Measurements from ENCODE around the gene LNX2. TPM values are rescaled to one million over a fixed set of nuclear protein-coding genes. Genes with fewer than 3 reads are reported as not detected.

Gene LNX2
- polyA plus RNA-seq, 10 donors = 4.6 to 7.5 (median 5.4) TPM

GRCh38 chr13:27505792-27506191 lies 114.5 kb downstream of the LNX2 start:
- no peak for DNase-seq

GRCh38 chr13:27504868-27505194 lies 115.5 kb downstream of the LNX2 start:
- DNase-seq = no peak

GRCh38 chr13:27504128-27504867 lies 116.0 kb downstream of the LNX2 start:
- no peak for DNase-seq

- DNase-seq = no peak
These were observed 119.4 kb downstream of the LNX2 start for GRCh38 chr13:27500806-27501534.

- DNase-seq = peak in 2 of 3 donors; percentile 25 to 74
These were observed 122.6 kb downstream of the LNX2 start for GRCh38 chr13:27497563-27498230.

- no peak for DNase-seq
These were observed 123.6 kb downstream of the LNX2 start for GRCh38 chr13:27496536-27497273.

GRCh38 chr13:27496006-27496405 lies 124.3 kb downstream of the LNX2 start:
- no peak for DNase-seq

Other genes starting within 250 kb of the LNX2 start
- 100 to 1,000 TPM; 138 to 182 (median 172) TPM for gene GTF3A, start 195.9 kb downstream of the LNX2 start, polyA plus RNA-seq (ENCODE audit: insufficient read length in 10 of 10)
- 10 to 100 TPM; 51.0 to 70.8 (median 58.6) TPM for gene MTIF3, start 170.0 kb downstream of the LNX2 start, polyA plus RNA-seq (ENCODE audit: insufficient read length in 10 of 10)
- 100 to 1,000 TPM; 108 to 153 (median 126) TPM for gene POLR1D, start 1.4 kb upstream of the LNX2 start, polyA plus RNA-seq (ENCODE audit: insufficient read length in 10 of 10)
- gene GSX1, start 172.0 kb upstream of the LNX2 start, polyA plus RNA-seq (ENCODE audit: insufficient read length in 10 of 10) = not detected